Activated CD4-positive, alpha-beta T cell treated with anti-CD3 and anti-CD28 coated beads, Interleukin-2, amount 50 U/mL, for 48 hours (primary cell): ENCODE results near the gene PCYOX1L.
A peak's percentile ranks its signal among the peaks of the same experiment; 100 is the strongest.
"Not testable (repeated sequence)": the region's sequence is repeated elsewhere in the genome, so short reads cannot be mapped to it uniquely, and the experiment has no call there.

Experiments used
- DNase-seq, 2 experiments: peaks; one replicate each; pipeline ENCODE4 v3.0.0-alpha.2; 2020

Gene PCYOX1L

DNA sequence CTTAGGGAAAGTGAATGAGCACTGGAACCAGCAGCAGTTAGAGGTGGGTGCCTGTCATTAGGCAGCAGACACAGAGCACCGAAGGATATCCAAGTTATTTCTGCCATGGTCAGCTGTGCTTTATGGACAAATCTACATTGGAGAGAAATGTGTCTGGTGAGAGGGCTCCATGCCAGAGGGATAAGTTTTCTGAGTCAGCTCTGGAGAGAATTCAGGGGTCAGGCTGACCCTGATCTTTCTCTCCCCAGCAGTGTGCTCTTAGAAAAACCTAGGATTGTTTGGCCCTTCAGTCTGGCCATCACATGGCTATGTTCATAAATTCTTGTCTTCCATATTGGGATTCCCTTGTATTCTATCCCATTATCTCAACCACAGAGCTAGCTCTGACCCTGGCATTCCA is 30.1 kb downstream of the PCYOX1L start:
- no peak for DNase-seq

DNA sequence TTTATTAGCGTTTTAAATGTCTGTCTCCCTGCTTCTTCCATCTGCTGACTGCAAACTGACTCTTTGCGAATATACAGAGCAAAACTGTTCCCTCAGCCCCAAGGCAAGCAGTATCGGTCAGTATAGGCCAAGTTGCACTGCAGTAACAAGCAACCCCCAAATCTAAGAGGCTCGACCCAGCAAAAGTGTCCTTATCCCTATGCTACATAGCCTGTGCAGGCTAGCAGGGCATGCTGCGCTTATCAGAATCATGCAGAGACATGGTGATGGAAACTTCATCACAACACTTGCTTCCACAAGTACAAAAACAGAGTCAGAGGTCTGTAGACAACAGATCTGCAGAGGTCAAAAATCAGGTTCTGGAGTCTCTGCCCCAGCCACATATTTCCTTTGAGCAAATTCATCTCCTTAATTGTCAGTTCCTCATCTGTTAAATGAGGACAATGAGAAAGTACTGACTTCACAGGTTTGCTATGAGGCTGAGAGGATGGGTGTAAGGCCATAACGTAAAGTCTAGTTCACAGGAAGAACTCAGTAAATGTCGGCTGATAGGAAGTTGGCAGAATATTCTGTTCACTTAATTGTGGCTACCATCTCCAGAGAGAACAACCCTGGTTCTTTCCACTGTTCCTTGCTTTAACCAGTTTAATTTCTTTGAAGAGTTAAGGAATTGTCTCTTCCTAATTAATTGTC is 30.8 kb downstream of the PCYOX1L start:
- DNase-seq, result no peak

DNA sequence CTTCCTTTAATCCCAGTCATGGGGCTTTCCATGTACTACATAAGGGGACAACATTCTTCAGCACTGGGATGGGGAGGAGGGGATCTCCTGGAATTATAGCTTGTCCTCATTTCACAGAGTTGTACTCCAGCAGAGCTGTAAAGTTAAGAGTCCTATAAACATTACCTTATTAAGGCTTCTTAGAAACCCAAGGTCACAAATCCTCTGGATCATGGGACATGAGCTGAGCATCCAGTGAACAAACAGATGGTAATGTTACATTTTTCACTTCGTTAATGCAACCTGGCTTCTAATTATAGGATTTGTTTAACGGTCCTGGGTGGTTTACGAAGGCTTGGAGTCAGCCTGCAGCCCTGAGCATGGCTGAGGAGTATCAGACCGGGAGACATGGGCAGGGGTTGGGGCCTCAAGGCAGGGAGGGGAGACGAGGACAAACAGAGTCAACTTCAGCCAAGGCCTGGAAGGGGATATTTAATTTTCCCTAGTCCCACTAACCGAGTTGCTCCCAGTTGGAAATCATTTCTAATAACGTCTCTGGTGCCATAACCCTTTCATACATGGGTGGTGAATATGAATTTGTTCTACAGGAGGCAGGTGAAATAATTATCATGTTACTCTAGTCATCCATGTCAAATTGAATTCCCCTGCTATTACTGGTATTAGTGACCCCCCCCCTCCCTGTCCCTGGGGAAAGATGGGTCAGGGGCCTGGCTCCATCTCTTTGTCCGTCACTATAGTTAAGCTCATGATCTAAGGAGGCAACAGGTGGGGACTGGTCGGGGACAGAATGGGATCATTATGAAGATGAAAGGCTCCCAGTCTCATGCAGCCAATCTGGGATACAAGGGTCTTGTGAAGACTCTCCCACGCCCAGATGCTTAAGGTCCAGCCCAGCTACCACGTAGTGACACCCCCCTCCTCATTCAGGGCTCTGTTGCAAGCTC is 32.0 kb downstream of the PCYOX1L start:
- no peak for DNase-seq

DNA sequence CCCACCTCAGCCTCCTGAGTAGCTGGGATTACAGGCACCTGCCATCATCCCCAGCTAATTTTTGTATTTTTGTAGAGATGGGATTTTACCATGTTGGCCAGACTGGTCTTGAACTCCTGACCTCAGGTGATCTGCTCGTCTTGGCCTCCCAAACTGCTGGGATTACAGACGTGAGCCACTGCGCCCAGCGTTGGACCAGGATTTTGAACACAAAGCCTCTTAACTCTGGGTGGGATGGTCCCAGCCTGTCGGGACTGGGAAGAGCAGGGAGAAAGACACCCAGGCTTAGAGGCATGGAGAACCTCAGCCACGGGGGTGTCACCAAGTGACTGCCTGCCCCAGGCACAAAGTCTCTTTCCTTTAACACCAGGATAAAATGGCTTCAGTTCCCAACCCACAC is 33.2 kb downstream of the PCYOX1L start:
- DNase-seq, result not testable (repeated sequence)

DNA sequence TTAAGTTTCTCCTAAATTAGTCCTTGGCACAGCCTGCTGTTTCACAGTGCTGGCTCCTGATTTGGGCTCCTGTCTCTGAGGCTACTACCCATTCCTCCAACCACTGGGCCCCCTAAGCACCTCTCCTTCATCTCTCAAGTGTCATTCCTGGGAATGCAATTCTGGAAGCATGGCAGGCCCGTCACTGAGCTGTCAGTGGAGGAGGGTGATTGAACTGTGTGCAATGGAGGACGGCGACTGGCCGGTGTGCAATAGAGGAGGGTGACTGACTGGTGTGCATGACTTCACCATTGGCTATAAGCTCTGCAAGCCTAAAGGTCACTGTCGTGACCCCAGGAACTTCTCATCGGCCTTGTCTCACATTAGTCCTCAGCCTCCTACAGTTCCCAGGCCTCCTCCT is 33.7 kb downstream of the PCYOX1L start:
- DNase-seq, result no peak

DNA sequence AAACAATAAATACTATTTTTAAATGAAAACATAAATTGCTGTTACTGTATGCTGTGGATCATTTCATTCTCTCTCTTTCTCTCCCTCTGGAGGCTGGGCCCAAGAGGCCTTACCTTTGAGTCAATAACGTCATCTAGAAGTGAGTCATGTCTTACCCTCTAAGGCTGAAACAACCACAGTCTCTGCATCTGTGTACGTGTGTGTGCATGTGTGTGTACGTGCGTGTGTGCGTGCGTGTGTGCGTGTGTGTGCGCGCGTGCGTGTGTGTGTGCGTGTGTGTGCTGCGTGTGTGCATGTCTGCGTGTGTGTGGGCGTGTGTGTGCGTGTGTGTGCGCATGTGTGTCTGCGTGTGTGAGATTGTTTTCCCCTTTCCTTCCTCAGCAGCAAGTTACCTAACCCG is 34.9 kb downstream of the PCYOX1L start:
- peak in 1 of 2 experiments; percentile 1 for DNase-seq

DNA sequence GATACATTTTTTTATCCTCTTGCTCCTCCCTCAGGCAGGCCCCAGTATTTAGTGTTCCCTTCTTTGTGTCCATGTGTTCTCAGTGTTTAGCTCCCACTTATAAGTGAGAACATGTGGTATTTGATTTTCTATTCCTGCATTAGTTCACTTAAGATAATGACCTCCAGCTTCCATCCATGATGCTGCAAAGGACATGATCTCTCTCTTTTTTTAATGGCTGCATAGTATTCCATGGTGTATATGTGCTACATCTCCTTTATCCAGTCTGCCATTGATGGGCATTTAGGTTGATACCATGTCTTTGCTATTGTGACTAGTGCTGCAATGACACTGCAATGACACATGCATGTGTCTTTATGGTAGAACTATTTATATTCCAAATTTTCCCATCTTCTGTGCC is 37.1 kb downstream of the PCYOX1L start:
- not testable (repeated sequence) for DNase-seq

DNA sequence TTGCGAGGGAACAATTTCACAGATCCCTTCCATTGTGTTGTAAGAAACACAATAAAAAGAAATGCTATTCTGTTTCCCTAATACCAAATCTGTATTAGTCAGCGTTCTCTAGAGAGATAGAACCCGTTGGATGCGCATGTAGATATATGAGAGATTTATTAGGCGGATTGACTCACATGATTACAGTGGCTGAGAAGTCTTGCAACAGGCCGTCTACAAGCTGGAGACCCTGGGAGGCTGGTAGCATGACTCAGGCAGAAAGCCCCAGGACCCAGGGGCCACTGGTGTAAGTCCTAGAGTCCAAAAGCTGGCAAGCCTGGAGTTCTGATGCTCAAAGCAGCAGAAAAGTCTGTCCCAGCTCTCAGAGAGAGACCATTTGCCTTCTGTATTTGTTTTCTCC is 39.7 kb downstream of the PCYOX1L start:
- no peak for DNase-seq

DNA sequence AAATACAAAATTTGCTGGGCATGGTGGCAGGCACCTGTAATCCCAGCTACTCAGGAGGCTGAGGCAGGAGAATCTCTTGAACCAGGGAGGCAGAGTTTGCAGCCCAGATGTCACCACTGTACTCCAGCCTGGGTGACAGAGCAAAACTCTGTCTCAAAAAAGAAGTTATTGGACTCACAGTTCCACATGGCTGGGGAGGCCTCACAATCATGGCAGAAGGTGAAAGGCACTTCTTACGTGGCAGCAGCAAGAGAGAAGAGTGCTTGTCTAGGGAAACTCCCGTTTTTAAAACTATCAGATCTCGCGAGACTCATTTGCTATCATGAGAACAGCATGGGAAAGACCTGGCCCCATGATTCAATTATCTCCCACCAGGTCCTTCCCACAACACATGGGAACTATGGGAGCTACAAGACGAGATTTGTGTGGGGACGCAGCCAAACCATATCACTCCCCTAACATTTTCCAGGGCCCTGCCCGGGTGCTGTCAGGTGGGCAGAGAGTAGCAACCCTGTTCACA is 41.0 kb downstream of the PCYOX1L start:
- not testable (repeated sequence) for DNase-seq

DNA sequence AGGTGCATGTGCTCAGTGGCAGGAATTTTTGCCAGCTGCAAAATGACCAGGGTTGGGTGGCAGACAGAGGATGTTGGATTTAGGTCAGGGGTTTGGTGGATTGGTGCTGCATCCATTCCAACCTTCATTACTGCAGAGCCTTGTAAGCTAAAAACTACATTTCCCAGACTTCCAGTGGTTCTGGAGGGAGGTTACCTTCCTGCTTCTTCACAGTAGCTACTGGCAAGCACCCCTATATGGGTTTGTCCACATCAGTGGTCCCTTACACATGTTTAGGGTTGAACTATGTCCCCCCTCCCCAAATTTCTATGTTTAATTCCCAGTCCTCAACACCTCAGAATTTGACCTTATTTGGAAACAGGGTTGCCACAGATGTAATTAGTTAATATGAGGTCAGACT is 41.9 kb downstream of the PCYOX1L start:
- no peak for DNase-seq

DNA sequence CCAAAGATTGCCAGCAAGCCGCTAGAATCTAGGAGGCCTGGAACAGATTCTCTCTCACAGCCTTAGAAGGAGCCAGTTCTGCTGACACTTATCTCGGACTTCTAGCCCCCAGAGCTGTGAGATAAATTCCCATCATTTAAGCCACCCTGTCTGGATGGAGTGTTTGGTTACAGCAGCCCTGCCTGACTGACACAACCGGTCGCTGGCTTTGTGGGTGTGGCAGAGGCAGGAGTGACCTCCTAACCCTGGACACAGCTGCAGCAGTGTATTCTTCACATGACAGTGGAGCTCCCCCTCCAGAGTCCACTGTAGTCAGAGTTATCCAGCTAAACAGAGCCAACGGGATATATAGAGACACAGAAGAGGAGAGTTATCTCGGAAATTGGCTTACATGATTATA is 42.5 kb downstream of the PCYOX1L start:
- DNase-seq, result no peak

DNA sequence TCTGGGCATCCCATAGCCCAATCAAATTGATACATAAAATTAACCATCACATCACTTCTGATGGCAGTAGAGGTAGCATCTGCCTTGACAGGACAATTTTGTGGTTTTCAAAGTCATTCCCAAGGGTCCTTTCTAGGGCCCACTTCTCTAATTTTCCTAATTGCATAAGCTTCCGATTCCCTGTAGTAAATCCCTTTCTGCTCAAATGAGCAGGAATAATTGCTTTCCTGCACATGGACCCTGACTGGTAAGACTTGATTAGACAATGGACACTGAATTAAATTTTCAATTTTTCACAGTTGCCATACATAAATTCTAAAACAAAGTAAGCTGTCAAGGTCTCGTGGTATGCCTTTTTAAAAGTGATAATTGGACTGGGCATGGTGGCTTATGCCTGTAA is 43.2 kb downstream of the PCYOX1L start:
- DNase-seq, result no peak

DNA sequence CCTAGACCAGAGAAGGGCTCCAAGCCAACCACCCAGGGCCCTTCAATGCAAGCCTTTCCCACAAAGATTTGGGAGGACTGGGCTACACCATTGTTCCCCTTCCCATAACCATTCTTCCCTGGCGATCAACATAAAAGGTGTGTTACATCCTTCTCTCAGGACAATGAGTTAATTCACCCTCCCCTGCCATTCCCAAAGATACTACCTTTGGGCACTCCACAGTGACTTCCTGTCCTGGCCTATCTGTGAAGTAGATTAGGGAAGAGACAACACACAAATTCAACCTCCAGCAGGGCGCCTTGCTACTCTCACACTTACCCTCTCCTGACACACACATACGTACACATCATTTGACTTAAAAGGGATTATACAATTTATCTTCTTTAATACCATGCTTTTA is 44.4 kb downstream of the PCYOX1L start:
- no peak for DNase-seq

DNA sequence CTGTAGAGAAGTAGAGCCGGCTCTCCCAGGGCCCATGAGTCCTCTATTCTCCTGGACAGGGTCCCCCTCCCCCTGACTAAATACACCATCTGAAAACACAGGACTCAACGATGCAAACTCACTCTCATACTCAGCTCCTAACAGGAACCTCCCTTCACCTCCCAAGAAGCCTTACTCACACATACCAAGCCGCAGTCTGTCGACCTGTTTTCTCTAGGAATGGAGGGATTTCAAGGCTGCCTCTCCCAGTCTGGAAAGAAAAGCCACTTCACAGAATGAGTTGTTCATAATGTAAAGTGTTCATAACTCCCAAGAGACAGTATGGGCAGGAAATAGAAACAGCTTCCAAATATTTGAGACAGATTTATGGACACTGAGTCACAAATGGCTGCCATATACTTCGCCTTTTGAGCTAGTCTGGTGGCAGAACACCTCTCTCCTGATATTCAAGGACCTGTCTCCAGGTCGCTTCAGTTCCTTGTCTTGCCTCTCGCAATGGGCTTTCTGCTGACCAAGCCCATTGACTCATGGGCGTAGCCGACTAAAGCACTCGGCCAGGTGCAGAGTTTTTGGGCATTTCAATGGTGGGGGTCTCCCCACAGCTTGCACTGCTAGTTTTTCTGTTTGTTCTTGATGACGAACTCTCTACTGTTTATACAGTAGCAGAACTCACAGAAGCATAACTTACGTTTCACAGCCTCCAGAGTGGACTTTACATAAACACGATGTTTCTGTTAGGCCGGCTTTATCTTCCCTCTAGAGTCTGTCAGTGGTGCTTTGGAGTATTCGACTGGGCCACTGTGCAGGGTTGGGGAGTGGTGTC is 46.3 kb downstream of the PCYOX1L start:
- DNase-seq, result no peak

DNA sequence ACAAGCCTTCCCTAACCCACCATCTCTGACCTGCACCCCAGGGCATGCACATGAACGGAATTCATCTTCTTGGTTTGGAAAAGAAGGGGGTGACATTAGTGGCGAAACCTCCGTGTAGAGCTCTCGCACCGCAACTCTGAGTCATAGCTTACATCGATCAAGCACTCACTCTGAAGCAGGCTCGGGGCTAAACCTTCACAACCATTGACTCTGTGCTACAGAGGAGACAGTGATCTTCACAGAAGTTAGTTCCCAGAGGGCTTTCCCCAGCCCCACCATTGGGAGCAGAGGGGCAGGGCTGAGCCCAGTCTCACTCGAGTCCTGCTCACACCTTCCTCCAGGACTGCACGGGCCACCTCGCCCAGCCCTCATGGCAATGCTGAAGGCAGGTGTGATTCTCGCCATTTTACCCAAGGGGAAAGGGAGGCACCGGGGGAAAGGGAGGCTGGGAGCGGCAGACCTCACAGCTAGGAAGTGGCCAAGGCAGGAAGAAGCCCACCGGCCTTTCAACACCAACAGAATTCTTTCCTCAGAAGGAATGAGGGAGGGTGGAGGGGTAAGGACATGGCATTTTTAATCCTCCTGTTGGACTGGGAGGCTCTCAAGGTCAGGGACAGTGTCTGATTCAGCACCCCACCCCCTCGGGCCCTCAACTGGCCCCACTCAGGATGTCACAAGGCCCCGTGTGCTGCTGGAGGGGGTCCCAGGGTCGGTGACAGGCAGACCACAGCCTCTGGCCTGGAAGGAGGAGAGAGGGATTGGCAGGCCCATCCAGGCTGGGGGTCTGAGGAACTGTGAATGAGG is 47.1 kb downstream of the PCYOX1L start:
- no peak for DNase-seq

DNA sequence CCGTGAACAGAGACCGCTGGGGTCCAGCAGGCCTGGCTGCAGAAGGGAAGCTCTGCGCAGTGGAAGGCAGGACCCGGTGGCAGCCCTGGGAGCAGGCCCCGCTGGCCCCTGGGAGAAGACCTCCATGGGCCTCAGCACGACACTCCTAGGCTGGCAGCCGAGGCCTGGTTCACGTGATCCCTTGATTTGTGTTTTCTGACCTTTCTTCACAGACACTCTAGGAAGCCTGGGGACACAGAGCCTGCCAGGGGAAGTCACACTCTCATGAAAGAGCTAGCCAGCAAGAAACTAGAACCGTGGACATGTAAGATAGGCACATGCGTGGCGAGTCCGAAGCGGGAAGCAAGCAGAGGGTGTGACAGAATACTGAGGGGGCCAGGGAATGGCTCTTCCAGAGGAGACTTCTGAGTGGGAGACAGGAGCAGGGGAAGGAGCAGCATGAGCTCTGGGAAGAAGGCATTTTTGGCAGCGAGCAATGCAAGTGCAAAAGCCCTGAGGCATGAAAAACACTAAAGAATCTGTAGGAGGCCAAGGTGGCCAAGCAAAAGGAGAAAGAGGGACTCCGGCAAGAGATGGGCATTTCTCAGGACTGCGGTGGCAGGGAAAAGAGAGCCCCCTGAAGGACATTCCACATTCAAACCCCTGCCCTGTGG is 47.8 kb downstream of the PCYOX1L start:
- DNase-seq, result no peak

DNA sequence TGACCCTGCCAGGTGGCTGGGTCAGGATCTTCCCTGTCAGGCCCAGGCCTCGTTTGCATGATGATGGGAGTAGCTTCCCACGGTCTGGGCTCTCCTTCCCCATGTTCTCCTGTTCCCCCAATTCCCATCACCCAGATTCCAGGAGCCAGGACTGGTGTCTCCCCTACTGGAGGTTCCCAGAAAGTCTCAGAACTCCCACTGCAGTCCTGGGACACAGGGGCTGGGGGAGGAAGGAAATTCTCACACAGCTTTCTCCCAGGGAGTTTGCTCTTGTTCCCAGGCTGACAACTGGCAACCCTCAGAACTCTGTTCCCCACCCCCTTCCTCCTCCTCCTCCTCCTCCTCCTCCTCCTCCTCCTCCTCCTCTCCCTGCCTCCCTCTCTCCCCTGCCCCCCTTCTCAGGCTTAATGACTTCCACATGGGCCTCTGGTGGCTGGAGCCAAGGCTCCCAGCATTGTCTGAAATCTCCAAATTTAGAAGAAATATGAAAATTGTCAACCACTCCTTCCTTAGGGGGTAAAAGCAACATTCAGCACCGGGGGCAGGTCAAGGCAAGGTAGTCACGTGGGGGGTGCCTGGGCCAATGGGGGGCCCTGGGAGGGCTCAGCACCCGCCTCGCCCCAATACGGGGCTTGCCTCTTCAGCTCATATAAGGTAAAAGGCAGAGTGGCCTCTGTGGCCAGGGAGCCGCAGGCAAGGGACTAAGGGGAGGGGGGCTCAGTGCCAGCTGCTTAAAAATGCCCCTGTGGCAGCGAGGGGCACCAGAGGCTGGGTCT is 48.5 kb downstream of the PCYOX1L start:
- DNase-seq, result no peak

DNA sequence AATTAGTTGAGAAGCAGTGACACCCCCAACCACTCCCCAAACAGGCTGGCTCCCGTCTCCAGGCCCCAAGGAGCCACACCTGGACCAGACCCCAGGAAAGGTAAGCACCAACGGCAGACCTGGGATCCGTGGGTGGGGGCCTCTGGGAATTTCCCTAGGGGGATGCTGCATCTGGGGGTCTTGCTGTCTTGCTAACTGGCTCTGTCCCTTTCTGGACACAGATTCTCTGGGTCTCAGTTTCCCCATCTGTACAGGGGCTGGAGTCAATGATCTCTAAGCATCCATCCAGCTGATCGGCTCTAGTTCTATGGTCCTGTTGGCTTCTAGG is 49.1 kb downstream of the PCYOX1L start:
- DNase-seq, result no peak

DNA sequence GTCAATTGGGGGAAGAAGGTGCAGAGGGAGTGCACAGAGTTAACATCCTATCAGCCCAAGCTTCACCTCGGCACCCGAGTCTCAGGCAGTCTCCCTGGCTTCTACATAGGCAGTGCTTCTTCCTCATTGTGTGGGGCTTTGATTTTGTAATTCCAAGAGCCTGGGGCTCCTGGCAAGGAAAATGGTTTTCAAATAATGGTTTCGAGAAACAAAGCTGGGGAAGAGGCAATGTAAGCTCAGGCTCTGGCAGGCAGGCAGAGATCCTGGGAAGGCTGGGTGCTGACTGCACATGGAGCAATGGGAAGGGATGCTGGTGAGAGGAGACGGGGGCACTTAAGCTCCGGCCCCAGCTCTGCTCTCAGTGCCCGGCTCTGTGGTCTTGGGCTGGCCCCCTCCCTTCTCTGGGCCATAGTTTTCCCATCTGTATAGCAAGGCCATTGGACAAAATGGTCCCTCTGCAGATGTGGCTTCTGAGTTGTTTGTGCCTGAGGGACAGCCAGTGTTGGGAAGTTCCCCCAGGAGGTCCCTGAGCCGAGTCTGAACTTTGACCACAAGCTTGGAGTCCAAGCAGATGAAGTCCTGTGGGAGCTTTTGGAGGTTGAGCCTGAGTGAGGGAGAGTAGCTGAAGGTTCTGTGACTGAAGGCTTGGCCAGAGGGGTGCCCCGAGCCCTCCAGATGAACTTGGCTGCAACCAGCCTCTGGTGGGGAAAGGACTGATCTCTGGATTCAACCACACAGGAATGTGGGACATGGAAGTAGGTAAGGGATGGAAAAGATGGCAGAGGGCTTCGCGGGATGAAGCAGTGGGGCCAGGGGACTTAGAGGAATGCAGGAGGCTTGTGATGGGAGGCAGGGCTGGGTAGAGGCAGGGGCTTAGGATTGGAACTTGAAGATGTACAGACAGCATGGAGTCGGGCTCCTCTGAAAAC is 49.7 kb downstream of the PCYOX1L start:
- DNase-seq, result no peak
